Fibroblast of lung (primary cell): ENCODE measurements around the gene PPP1R10. TPM values are rescaled to one million over a fixed set of nuclear protein-coding genes. Genes with fewer than 3 reads are reported as not detected.
"Not testable (repeated sequence)": the region's sequence is repeated elsewhere in the genome, so short reads cannot be mapped to it uniquely, and the experiment has no call there.

ENCODE experiments used
- DNase-seq, 2 donors: peaks; one replicate each; pipeline versions ENCODE4 v3.0.0 to v3.0.0-alpha.2; 2010; ENCODE audit warnings: low read depth in 2 of 2
- H2AFZ ChIP-seq: 2 replicates; pipeline ENCODE4 v1.5.1; 2012; ENCODE audit warnings: low read length, control low read depth, inconsistent platforms
- H3K27ac ChIP-seq: 2 replicates; pipeline ENCODE4 v1.5.1; 2011; ENCODE audit warnings: low read length, control low read depth; ENCODE audit not compliant: insufficient read depth
- H3K27me3 ChIP-seq: 2 replicates; pipeline ENCODE4 v1.5.1; 2011; ENCODE audit warnings: mild to moderate bottlenecking, low read length; ENCODE audit not compliant: control insufficient read depth, insufficient read depth
- H3K36me3 ChIP-seq: 2 replicates; pipeline ENCODE4 v1.5.1; 2011; ENCODE audit warnings: low read length; ENCODE audit not compliant: control insufficient read depth, insufficient read depth
- H3K4me1 ChIP-seq: 2 replicates; pipeline ENCODE4 v1.5.1; 2011; ENCODE audit warnings: low read length; ENCODE audit not compliant: control insufficient read depth, insufficient read depth; ENCODE audit errors: extremely low read depth
- H3K4me2 ChIP-seq: 2 replicates; pipeline ENCODE4 v1.5.1; 2011; ENCODE audit warnings: low read length, control low read depth; ENCODE audit not compliant: insufficient read depth; ENCODE audit errors: extremely low read depth
- H3K4me3 ChIP-seq, 4 experiments: fragments of 200-600 bp in 1 of 4; sonication (generic) in 1 of 4; replicated peaks in 1 of 4; 2 replicates each; pipeline ENCODE4 v1.5.1; 2011 to 2016; ENCODE audit warnings: low read length in 4 of 4, low read depth in 3 of 4, mild to moderate bottlenecking in 3 of 4, control low read depth in 2 of 4, inconsistent platforms in 1 of 4, mixed read lengths in 1 of 4; ENCODE audit not compliant: insufficient read depth in 1 of 4; ENCODE audit errors: control extremely low read depth in 1 of 4
- H3K79me2 ChIP-seq: 2 replicates; pipeline ENCODE4 v1.5.1; 2012; ENCODE audit warnings: mild to moderate bottlenecking, low read length, inconsistent platforms; ENCODE audit not compliant: control insufficient read depth, insufficient read depth
- H3K9ac ChIP-seq: 2 replicates; pipeline ENCODE4 v1.5.1; 2011; ENCODE audit warnings: mild to moderate bottlenecking, low read length, control low read depth; ENCODE audit not compliant: insufficient read depth
- H3K9me3 ChIP-seq: 2 replicates; pipeline ENCODE4 v1.5.1; 2012; ENCODE audit warnings: low read depth, low read length; ENCODE audit not compliant: control insufficient read depth, insufficient read depth
- H4K20me1 ChIP-seq: 2 replicates; pipeline ENCODE4 v1.5.1; 2011; ENCODE audit warnings: low read length; ENCODE audit not compliant: control insufficient read depth, insufficient read depth; ENCODE audit errors: extremely low read depth
- EZH2 ChIP-seq: IDR thresholded peaks from 2 replicates; pipeline ENCODE4 v1.5.1; 2012; ENCODE audit warnings: low read length, control low read depth, mild to moderate bottlenecking; ENCODE audit errors: missing control alignments
- polyA minus RNA-seq: library from RNA; depleted of rRNA, polyadenylated mRNA; stranded (reverse); fragments of >200 nt; gene quantifications from 2 replicates; pipeline ENCODE4 v1.2.3, GENCODE V29; 2011; ENCODE audit warnings: low replicate concordance
- polyA plus RNA-seq, 2 donors: library from polyadenylated mRNA; depleted of rRNA in 1 of 2; stranded (reverse) in 1 of 2; unstranded in 1 of 2; fragments of >200 nt; gene quantifications; 2 replicates each; pipeline ENCODE4 v1.2.1, GENCODE V29; 2011 to 2012; ENCODE audit warnings: missing spikeins in 1 of 2
- total RNA-seq: library from RNA; depleted of rRNA; stranded (reverse); fragments of >200 nt; gene quantifications from 2 replicates; pipeline ENCODE4 v1.2.1, GENCODE V29; 2014
- TF ChIP-seq, protein P1 (sequence below), 2 donors: IDR thresholded peaks in 1 of 2; conservative IDR thresholded peaks in 1 of 2; 1 replicate in 1 of 2; 2 replicates in 1 of 2; pipeline ENCODE4 v1.5.1; 2011 to 2012; ENCODE audit warnings: low read length in 2 of 2, control low read depth in 1 of 2, inconsistent platforms in 1 of 2, low read depth in 1 of 2, mild to moderate bottlenecking in 1 of 2

Gene PPP1R10
- total RNA-seq (18.2 and 28.2 TPM in 2 replicates), polyA plus RNA-seq (25.2 and 35.5 TPM in 2 replicates), polyA minus RNA-seq (41.8 and 43.9 TPM in 2 replicates)
- polyA plus RNA-seq (2012) = 23.7 and 25.5 TPM in 2 replicates

DNA sequence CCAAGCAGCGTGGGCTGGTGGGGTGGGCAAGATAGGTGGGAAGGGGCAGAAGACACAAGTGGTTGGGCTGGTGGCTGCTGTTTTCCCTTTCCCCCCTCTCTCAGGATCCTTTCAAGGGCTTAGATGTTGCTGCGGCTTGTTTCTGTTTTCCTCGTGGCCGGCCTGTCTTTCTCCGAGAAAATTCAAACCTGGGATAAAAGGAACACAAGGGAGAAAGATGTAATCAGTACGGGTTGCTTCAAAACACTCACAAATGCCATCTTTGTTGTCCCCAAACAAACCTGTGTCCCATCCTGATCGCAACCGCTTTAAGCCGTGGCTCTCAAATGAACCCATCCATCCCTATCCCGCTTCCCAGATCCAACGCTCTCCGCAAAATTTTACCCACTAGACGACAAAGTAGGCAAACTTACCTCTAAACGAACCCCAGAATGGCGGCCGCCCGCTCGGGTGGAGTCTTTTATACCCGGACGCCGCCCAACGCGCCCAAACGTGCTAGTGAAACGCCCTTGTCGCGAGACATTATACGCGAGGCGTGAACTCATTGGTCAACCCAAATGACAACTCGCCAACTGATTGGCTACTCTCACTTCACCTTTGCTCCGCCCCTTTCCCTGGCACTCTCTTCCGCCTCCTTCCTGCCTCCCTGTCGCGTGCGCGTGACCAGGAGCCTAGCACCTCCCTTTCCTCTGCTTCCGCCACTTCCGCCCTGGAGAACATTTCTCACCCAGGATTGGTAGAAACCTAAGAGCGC lies at the start of gene PPP1R10:
Gene PPP1R10 (minus strand): TSS at position 433 of the 754 bp plus-strand sequence. CDS start 7,299 bp downstream, outside the sequence.
- Histone ChIP-seq H3K9ac (peak within 1 kb of the TSS; percentile 84), H3K36me3 (peaks cover 7% of the 10 kb centered on the region), H3K27me3 (no peaks in the 10 kb centered on the region), H3K79me2 (peaks cover 37% of the 10 kb centered on the region), H2AFZ (peak within 1 kb of the TSS; percentile 76), H3K4me2 (peak within 1 kb of the TSS; percentile 97), H4K20me1 (no peaks in the 10 kb centered on the region), H3K27ac (peak within 1 kb of the TSS; percentile 98), H3K9me3 (no peaks in the 10 kb centered on the region), H3K4me1 (peaks cover 16% of the 10 kb centered on the region), H3K4me3 (peak within 1 kb of the TSS; percentile 63 to 98 (median 94))
- TF ChIP-seq, protein P1, sequence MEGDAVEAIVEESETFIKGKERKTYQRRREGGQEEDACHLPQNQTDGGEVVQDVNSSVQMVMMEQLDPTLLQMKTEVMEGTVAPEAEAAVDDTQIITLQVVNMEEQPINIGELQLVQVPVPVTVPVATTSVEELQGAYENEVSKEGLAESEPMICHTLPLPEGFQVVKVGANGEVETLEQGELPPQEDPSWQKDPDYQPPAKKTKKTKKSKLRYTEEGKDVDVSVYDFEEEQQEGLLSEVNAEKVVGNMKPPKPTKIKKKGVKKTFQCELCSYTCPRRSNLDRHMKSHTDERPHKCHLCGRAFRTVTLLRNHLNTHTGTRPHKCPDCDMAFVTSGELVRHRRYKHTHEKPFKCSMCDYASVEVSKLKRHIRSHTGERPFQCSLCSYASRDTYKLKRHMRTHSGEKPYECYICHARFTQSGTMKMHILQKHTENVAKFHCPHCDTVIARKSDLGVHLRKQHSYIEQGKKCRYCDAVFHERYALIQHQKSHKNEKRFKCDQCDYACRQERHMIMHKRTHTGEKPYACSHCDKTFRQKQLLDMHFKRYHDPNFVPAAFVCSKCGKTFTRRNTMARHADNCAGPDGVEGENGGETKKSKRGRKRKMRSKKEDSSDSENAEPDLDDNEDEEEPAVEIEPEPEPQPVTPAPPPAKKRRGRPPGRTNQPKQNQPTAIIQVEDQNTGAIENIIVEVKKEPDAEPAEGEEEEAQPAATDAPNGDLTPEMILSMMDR (conservative IDR thresholded peaks at IDR 0.05 in 1 of 2, IDR thresholded peaks at IDR 0.05 in 1 of 2; ENCODE audit: low read depth in 1 of 2, low read length in 2 of 2) = no peak
- TF ChIP-seq EZH2 = no peak
- peak; percentile 99 to 100 for DNase-seq

DNA sequence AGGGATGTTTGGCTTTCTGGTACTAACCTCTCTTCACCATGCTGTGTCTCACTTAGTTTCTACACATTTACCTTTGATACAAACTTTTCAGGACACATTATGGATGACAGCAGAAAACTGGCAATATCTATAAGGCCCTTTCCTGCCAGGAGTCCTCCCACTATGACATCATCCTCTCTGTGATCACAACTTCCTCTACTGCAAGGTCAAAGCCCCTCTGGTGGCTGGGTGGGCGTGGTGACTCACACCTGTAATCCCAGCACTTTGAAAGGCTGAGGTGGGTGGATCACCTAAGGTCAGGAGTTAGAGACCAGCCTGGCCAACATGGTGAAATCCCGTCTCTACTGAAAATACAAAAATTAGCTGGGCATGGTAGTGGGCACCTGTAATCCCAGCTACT lies 49.3 kb upstream of the PPP1R10 start:
- peak in 1 of 2 donors; percentile 41 for DNase-seq
- not testable (repeated sequence) for H3K27me3 ChIP-seq, H3K4me2 ChIP-seq, H3K27ac ChIP-seq, H3K9ac ChIP-seq, H4K20me1 ChIP-seq, H3K9me3 ChIP-seq, H3K4me1 ChIP-seq, H2AFZ ChIP-seq, H3K4me3 ChIP-seq, H3K79me2 ChIP-seq
- H3K36me3 ChIP-seq = peaks cover 26% of the 10 kb centered on the region

DNA sequence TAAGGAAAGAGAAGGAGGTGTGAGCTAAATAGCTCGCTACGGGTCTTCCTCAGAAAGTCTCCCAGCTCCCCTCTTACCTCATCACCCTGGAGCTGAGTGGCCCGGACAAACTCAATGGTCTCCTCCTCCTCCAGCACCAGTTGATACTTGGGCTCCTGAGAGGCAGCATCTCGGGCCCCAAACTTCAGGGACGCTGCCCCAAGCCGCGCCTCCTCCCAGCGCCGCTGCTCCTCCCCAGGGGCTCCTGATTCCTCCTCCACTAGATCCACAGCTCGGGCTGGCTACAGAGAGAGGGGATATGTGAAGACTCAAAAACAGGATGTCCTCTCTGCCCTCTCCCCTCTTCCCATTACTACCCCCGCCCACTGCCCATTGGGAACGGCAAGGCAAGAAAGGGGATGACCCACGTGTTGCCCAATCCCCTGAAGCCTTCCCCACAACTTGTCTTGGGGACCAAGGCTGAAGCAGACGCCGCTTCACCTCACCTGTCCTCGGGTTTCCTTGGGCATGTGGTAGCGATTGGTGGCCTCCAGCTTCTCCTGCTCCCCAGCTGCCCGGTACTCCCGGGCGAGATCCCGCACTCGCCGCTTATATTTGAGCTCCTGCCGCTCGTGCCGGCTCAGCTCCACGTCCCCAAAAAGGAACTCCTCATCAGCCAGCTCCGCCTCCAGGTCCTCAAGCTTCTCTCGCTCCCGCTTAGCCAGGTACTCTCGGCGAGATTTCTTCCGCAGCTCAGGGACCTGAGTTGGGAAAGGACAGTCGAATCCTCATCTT lies 48.1 kb upstream of the PPP1R10 start:
- H3K4me1 ChIP-seq = no peaks in the 10 kb centered on the region
- no peaks in the 10 kb centered on the region for H3K27me3 ChIP-seq
- H2AFZ ChIP-seq = no peak overlapping the region
- peaks cover 20% of the 10 kb centered on the region for H3K36me3 ChIP-seq
- H3K79me2 ChIP-seq = no peaks in the 10 kb centered on the region
- H3K9me3 ChIP-seq = no peaks in the 10 kb centered on the region
- no peak for DNase-seq
- TF ChIP-seq EZH2 = no peak
- TF ChIP-seq, protein P1 (conservative IDR thresholded peaks at IDR 0.05 in 1 of 2, IDR thresholded peaks at IDR 0.05 in 1 of 2; ENCODE audit: low read depth in 1 of 2, low read length in 2 of 2) = no peak
- H3K27ac ChIP-seq = no peak overlapping the region
- no peak overlapping the region for H3K9ac ChIP-seq
- no peak overlapping the region for H3K4me3 ChIP-seq
- no peak overlapping the region for H3K4me2 ChIP-seq
- H4K20me1 ChIP-seq = no peaks in the 10 kb centered on the region

DNA sequence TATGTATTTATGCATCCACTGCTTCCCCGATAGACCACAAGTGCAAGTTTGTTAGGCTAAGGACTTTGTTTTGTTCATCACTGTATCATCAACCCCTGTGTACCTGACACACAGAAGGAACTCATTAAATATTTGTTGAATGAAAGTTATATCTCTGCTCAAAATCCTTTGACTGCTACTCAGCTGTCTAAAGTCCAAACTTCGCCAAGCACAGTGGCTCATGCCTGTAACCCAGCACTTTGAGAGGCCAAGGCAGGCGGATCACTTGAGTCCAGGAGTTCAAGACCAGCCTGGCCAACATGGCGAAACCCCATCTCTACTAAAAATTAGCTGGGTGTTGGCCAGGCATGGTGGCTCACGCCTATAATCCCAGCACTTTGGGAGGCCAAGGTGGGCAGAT lies 40.9 kb upstream of the PPP1R10 start:
- H3K4me1 ChIP-seq, H3K79me2 ChIP-seq, H3K27ac ChIP-seq, H3K4me3 ChIP-seq, H3K9ac ChIP-seq, H3K27me3 ChIP-seq, H3K4me2 ChIP-seq, H2AFZ ChIP-seq, DNase-seq, H4K20me1 ChIP-seq, H3K9me3 ChIP-seq: not testable (repeated sequence)
- peaks cover 20% of the 10 kb centered on the region for H3K36me3 ChIP-seq
